Activated CD4-positive, alpha-beta T cell treated with anti-CD3 and anti-CD28 coated beads for 36 hours (primary cell): Measurements from ENCODE around the gene OR52K1. TPM values are rescaled to one million over a fixed set of nuclear protein-coding genes. Genes with fewer than 3 reads are reported as not detected.

ENCODE experiments used
- ATAC-seq: fragments of 200-7000 bp; cut with Tn5 transposase; one replicate; pipeline ENCODE4 v1.10.0; 2021; ENCODE audit warnings: mild to moderate bottlenecking, moderate library complexity
- CTCF ChIA-PET: fragments of 350-600 bp; sonication (Branson Sonifier 250); formaldehyde crosslinking; loops from one replicate; lab custom pipeline; 2021; ENCODE audit warnings: antibody characterized with exemption; lab: Charles Lee
- POLR2A ChIA-PET: fragments of 350-600 bp; sonication (Branson Sonifier 250); formaldehyde crosslinking; loops from one replicate; lab custom pipeline; 2021; ENCODE audit warnings: antibody characterized with exemption, inconsistent platforms; lab: Charles Lee
- DNase-seq: peaks from one replicate; pipeline ENCODE4 v3.0.0-alpha.2; 2020
- H3K27ac Mint-ChIP-seq: one replicate; pipeline ENCODE4 v1.8.0; 2021; ENCODE audit warnings: mixed read lengths
- H3K27me3 Mint-ChIP-seq: one replicate; pipeline ENCODE4 v1.8.0; 2021; ENCODE audit warnings: mixed read lengths
- H3K36me3 Mint-ChIP-seq: one replicate; pipeline ENCODE4 v1.8.0; 2021; ENCODE audit warnings: low read depth, mixed read lengths
- H3K4me1 Mint-ChIP-seq: one replicate; pipeline ENCODE4 v1.8.0; 2021; ENCODE audit warnings: mixed read lengths
- H3K4me3 Mint-ChIP-seq: one replicate; pipeline ENCODE4 v1.8.0; 2021; ENCODE audit warnings: mild to moderate bottlenecking, moderate library complexity, mixed read lengths
- H3K9me3 Mint-ChIP-seq: one replicate; pipeline ENCODE4 v1.8.0; 2021; ENCODE audit warnings: low read depth, mixed read lengths
- intact Hi-C, 2 experiments: fragments of 100-400 bp; cut with DNase I in 1 of 2; cut with micrococcal nuclease in 1 of 2; formaldehyde crosslinking; loops; one replicate each; pipeline versions ENCODE4 v1.14.2 to v1.15.1; 2022 to 2024; cut with DNase I, micrococcal nuclease
- total RNA-seq, 2 experiments: library from RNA; stranded (reverse); gene quantifications; one replicate each; pipeline ENCODE4 v1.2.3, GENCODE V29; 2021

The OR52K1 gene
- total RNA-seq, 2 experiments from 2014 or later = 0.07 TPM; not detected in 1

DNA sequence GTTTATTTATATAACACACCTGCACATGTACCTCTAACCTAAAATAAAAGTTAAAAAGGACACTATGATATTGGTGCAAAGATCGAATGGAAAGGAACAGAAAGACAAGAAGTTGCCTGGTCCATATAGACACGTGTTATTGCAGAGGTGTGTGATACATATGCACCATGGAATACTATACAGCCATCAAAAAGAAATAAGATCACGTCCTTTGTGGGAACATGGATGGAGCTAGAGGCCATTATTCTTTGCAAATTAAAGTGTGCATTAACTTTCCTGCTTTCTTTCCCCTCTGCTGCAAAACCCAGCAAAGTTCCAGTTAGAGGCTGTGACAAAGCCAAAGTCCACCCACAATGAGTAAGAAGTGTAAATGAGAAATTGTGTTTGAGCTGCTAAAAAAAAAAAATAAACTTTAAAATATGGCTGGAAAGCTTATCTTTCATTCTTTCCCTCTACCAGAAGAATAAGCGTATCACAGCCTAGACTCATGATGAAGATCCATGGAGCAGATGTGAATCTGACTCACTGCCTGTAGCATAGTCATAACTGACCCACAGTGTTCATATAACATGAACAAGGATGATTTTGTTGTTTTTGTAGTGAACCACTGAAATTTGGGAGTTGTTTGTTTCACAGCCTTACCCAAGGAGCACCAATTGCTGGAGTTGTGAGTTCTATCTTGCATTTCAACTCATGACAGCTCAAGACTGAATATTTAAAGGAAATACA lies 9.6 kb downstream of the OR52K1 start:
- H3K4me1 Mint-ChIP-seq = peaks cover 10% of the 10 kb centered on the region
- no peak overlapping the region for H3K4me3 Mint-ChIP-seq
- H3K36me3 Mint-ChIP-seq = no peaks in the 10 kb centered on the region
- DNase-seq (no peak), ATAC-seq (peak; percentile 42)
- H3K27ac Mint-ChIP-seq = no peak overlapping the region
- intact Hi-C loops = loop anchor here (2.0 to 5.0 kb wide), 3 partner anchors 47 to 100 kb away; partner anchors contain the start of gene TRIM21 (in 2 of the 2)
- ChIA-PET POLR2A (interaction anchor here (0.8 kb wide), 1 partner anchor 13 kb away, joined by 4 read pairs; no protein-coding TSS in a partner anchor), CTCF (interaction anchor here (0.5 to 2.8 kb wide), 5 partner anchors 40 to 542 kb away, joined by 3 to 13 read pairs (median 3); no protein-coding TSS in a partner anchor)
- no peaks in the 10 kb centered on the region for H3K9me3 Mint-ChIP-seq
- peaks cover 14% of the 10 kb centered on the region for H3K27me3 Mint-ChIP-seq

DNA sequence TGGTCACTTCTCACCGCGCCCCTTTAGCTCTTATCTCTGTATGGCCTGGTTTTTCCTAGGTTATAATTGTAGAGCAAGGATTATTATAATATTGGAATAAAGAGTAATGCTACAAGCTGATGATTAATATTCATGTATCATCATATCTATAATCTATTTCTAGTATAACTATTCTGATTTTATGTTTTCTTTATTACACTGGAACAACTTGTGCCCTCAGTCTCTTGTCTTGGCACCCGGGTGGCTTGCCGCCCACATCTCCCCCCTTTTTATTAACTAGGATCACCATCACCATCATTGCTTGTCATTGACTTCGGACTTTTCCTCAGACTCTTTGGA lies 11.0 kb downstream of the OR52K1 start:
- CTCF ChIA-PET = interaction anchor here (0.7 to 2.8 kb wide), 7 partner anchors 46 to 308 kb away, joined by 3 to 13 read pairs (median 3); no protein-coding TSS in a partner anchor
- no peak for ATAC-seq
- H3K27me3 Mint-ChIP-seq = peaks cover 14% of the 10 kb centered on the region
- no peak overlapping the region for H3K27ac Mint-ChIP-seq
- H3K36me3 Mint-ChIP-seq = no peaks in the 10 kb centered on the region
- H3K9me3 Mint-ChIP-seq = no peaks in the 10 kb centered on the region
- POLR2A ChIA-PET = no interaction called here
- DNase-seq = no peak
- intact Hi-C loops = loop anchor here (1.0 to 5.0 kb wide), 4 partner anchors 45 to 306 kb away; partner anchors contain the start of gene TRIM21 (in 2 of the 2)
- H3K4me1 Mint-ChIP-seq = peaks cover 10% of the 10 kb centered on the region
- H3K4me3 Mint-ChIP-seq = no peak overlapping the region

DNA sequence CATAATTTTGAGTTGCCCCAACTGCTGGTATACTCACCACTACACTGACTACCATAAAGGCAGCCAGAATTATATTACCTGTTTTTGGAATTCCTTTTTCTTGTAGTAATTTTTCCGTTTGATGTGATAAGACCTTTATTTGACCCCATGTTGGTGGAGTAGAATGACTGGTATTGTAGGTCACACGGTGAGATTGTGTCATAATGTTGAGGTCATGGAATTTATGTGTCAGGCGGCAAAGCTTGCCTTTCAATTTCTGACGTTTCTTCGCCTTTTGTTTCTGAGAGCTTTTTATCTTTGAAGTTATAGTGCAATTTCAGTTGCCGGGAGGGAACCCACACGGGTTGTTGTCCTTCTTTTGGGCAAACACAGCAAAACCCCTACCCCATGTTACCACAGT lies 13.0 kb downstream of the OR52K1 start:
- Mint-ChIP-seq H3K4me1 (peaks cover 10% of the 10 kb centered on the region), H3K36me3 (no peaks in the 10 kb centered on the region), H3K9me3 (no peaks in the 10 kb centered on the region), H3K4me3 (no peak overlapping the region), H3K27me3 (peaks cover 11% of the 10 kb centered on the region), H3K27ac (no peak overlapping the region)
- POLR2A ChIA-PET = no interaction called here
- CTCF ChIA-PET = interaction anchor here (0.8 to 1.1 kb wide), 2 partner anchors 29 to 308 kb away, joined by 3 read pairs; no protein-coding TSS in a partner anchor
- intact Hi-C loops = no loop called here
- DNase-seq (peak; percentile 24), ATAC-seq (no peak)

DNA sequence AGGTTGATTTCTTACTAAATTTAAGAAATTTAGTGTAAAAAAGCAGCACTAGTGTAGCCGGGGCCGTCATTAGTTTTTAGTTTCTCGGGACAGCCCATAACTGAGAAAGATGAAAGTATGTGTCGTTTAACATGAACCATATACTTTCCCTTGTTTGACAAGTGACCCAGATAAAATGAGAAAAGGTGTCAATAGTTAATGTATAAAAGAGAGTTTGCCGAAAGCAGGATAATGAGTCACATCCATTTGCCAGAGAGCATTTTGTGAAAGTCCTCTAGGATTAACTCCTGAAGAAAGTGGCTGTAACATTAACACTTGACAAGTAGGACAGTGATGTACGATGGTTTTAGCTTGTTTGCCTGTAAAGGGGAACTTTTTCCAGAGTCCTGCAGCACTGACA lies 13.5 kb downstream of the OR52K1 start:
- H3K4me1 Mint-ChIP-seq = peaks cover 10% of the 10 kb centered on the region
- no peak overlapping the region for H3K4me3 Mint-ChIP-seq
- POLR2A ChIA-PET = no interaction called here
- no peaks in the 10 kb centered on the region for H3K9me3 Mint-ChIP-seq
- no peaks in the 10 kb centered on the region for H3K36me3 Mint-ChIP-seq
- CTCF ChIA-PET = interaction anchor here (0.8 kb wide), 1 partner anchor 28 kb away, joined by 3 read pairs; no protein-coding TSS in a partner anchor
- ATAC-seq (no peak), DNase-seq (no peak)
- H3K27ac Mint-ChIP-seq = no peak overlapping the region
- intact Hi-C loops = no loop called here
- peaks cover 11% of the 10 kb centered on the region for H3K27me3 Mint-ChIP-seq

DNA sequence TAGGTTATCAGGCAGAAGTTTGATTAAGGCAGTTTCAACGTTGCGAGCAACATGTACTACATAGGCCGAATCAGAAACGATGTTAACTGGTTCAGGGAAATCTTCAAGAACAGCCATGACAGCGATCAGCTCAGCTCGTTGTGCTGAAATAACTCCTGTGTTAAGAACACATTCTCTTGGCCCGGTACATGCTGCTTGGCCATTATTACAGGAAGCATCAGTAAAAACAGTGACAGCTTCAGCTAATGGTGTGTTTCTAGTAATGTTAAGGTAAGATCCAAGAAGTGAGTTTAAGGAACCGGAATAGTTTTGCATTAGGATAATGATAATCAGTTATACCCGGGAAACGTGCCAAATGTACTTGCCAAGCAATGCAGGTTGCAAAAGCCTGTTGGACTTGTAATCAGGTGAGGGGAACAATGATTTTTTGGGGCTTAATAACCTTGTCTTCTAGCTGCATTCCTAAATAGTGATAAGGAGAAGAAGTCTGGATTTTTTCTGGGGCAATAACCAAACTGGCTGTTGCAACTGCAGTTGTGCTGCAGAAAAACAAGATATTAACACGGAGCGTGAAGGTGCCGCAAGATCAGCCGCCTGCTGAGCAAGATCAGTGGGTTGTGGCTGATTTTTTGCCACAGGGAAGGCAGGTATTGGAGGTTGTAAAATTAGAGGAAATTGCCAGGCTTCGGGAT lies 14.3 kb downstream of the OR52K1 start:
- CTCF ChIA-PET = no interaction called here
- H3K4me3 Mint-ChIP-seq = no peak overlapping the region
- H3K27me3 Mint-ChIP-seq = peaks cover 11% of the 10 kb centered on the region
- no peak for DNase-seq
- POLR2A ChIA-PET = no interaction called here
- H3K27ac Mint-ChIP-seq = no peak overlapping the region
- intact Hi-C loops = no loop called here
- H3K4me1 Mint-ChIP-seq = peaks cover 10% of the 10 kb centered on the region
- no peaks in the 10 kb centered on the region for H3K9me3 Mint-ChIP-seq
- no peaks in the 10 kb centered on the region for H3K36me3 Mint-ChIP-seq
- ATAC-seq = no peak

DNA sequence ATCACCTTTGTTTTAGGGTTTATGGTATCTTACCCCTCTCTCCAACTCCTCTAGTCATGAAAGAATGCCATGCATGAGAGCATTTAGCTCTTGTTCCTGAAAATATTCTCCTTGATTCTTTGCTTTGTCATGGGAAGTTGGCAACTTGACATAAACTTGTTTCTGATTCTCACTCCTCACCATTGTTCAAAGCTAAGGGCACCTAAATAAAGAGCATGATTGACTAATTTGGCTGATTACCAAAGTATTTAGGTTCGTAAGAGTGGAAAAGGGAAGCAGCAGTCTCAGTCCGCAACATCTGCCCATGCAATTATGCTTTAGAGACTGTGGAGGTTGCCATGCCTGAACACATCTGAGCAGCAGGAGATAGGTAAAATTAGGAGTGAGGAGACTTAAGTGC lies 26.4 kb downstream of the OR52K1 start:
- Mint-ChIP-seq H3K27ac (no peak overlapping the region), H3K4me1 (no peaks in the 10 kb centered on the region), H3K27me3 (peaks cover 12% of the 10 kb centered on the region), H3K4me3 (no peak overlapping the region), H3K9me3 (no peaks in the 10 kb centered on the region), H3K36me3 (no peaks in the 10 kb centered on the region)
- CTCF ChIA-PET = interaction anchor here (1.2 kb wide), 2 partner anchors 29 to 30 kb away, joined by 3 to 4 read pairs; no protein-coding TSS in a partner anchor
- no peak for ATAC-seq
- intact Hi-C loops = no loop called here
- POLR2A ChIA-PET = no interaction called here
- DNase-seq = no peak

DNA sequence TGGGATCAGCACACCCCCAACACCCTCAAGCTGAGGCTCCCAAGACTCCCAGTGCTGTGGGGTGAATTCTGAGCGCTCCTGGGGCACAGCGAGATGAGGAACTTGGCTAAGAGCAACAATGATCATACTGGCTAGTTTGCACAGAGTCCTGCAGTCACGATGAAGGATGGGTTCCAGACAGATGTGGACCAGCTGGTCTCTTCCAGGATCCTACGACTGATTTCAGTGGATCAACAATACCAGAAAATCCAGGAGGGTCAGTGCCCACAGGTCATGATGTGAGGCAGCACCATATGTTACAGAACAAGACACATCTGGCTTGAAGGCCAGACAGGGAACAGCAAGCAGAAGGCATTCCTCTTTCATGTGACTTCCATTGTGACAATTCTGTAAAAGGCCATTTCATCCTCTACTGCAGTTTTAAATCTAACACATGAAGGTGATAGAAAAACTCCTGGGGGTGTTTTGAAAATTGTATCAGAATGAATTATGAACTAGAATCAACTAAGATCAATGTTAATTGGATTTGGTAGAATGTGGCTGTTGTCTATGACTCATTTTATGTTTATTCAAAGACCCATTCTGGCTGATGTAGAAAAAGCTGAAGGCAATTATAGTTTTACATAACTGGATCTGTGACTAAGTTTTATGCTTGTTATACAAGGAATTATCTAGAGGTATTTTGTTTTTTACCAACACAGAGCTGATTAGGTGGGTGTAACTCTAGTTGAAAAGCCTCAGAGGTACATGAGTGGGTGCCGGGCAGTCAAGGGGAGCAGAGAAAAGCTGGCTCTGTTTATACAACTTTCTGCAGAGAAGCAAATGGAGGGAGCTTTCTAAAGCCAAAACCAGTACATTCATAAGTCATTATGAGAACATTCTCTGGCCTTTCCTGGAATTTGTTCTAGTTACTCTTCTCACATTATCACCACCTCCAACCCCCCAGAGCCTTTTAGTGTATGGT lies 29.1 kb downstream of the OR52K1 start:
- Mint-ChIP-seq H3K27ac (no peak overlapping the region), H3K27me3 (peaks cover 10% of the 10 kb centered on the region), H3K4me1 (no peaks in the 10 kb centered on the region), H3K36me3 (no peaks in the 10 kb centered on the region), H3K9me3 (no peaks in the 10 kb centered on the region), H3K4me3 (no peak overlapping the region)
- CTCF ChIA-PET = interaction anchor here (0.6 kb wide), 1 partner anchor 322 kb away, joined by 4 read pairs; no protein-coding TSS in a partner anchor
- DNase-seq (no peak), ATAC-seq (no peak)
- POLR2A ChIA-PET = no interaction called here
- intact Hi-C loops = no loop called here

DNA sequence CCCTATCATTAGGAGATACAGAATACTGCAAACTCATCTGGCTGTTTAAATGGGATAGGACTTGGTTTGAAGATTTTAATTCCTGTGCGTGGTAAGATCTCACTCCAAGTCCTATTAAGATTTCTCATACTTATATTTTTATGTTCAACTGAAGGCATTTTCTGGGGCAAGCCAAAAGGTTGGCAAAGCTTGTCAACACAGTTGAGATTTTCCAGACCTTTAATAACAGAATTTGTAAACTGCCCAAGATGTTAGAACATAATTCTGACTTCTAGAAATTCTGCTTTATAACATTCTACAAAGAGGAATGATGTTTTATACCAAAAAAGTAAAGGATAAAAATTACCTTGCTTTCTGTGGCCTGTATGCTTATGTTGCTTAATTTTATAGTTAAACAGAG lies 31.8 kb downstream of the OR52K1 start:
- H3K4me3 Mint-ChIP-seq = no peak overlapping the region
- POLR2A ChIA-PET = no interaction called here
- no peak for DNase-seq
- intact Hi-C loops = no loop called here
- H3K9me3 Mint-ChIP-seq = no peaks in the 10 kb centered on the region
- no peaks in the 10 kb centered on the region for H3K36me3 Mint-ChIP-seq
- H3K4me1 Mint-ChIP-seq = no peaks in the 10 kb centered on the region
- H3K27ac Mint-ChIP-seq = no peak overlapping the region
- CTCF ChIA-PET = no interaction called here
- ATAC-seq = no peak
- no peaks in the 10 kb centered on the region for H3K27me3 Mint-ChIP-seq

DNA sequence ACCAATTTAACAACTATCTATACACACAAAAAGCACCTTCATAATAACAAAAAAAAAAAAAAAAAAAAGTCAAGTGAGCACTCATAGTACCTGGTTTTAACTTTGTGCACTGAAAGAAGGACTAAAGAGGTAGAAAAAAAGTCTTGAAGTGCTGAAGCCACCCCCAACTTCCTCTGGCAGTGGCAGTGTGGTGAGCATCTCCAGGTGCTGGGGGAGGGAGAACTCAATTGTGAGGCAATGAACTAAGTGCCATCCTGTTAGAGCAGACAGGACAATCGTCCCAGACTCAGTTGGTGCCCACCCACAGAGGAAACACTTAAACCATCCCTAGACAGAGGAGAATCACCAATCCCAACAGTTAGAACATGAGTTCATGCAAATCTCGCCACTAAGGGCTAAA lies 39.9 kb downstream of the OR52K1 start:
- no peak for ATAC-seq
- ChIA-PET POLR2A (no interaction called here), CTCF (interaction anchor here (1.1 kb wide), 1 partner anchor 335 kb away, joined by 4 read pairs; no protein-coding TSS in a partner anchor)
- Mint-ChIP-seq H3K9me3 (no peaks in the 10 kb centered on the region), H3K4me3 (no peak overlapping the region), H3K27me3 (peaks cover 2% of the 10 kb centered on the region), H3K27ac (no peak overlapping the region), H3K4me1 (peaks cover 4% of the 10 kb centered on the region), H3K36me3 (no peaks in the 10 kb centered on the region)
- DNase-seq = no peak
- intact Hi-C loops = no loop called here

DNA sequence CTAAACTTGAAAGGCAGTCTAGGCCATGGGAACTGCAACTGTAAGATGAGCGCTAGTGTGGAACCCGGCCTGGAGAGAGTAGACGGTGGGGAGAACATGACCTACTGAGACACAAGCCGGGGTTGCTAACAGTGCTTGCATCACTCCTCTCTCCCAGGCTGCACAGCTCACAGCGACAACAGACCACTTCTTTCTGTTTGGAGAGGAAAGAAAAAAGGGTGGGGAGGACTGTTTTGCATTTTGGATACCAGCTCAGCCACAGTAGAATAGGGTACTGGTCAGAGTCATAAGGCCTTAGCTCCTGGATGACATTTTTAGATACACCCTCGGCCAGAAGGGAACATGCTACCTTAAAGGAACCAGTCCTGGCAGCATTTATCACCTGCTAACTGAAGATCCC lies 40.3 kb downstream of the OR52K1 start:
- no peak overlapping the region for H3K27ac Mint-ChIP-seq
- peaks cover 4% of the 10 kb centered on the region for H3K4me1 Mint-ChIP-seq
- ATAC-seq (no peak), DNase-seq (no peak)
- no peak overlapping the region for H3K4me3 Mint-ChIP-seq
- CTCF ChIA-PET = interaction anchor here (1.1 kb wide), 1 partner anchor 335 kb away, joined by 4 read pairs; no protein-coding TSS in a partner anchor
- peaks cover 2% of the 10 kb centered on the region for H3K27me3 Mint-ChIP-seq
- intact Hi-C loops = no loop called here
- no peaks in the 10 kb centered on the region for H3K9me3 Mint-ChIP-seq
- H3K36me3 Mint-ChIP-seq = no peaks in the 10 kb centered on the region
- POLR2A ChIA-PET = no interaction called here

DNA sequence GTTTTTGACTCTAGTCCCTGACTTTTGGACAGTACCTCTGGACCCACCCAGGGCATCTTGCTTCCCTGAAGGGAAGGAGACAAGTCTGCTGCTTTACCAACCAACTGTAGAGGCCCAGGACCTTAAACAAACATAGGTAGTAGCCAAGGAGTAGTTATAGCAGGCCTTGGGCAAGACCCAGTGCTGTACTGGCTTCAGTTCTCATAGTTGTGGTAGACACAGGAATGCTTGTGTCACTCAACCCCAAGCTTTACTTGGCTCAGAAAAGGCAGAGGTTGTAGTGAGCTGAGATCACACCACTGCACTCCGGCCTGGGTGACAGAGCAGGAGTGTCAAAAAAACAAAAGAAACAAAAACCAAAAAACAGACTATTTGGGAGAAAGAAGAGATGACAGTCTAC lies 41.2 kb downstream of the OR52K1 start:
- H3K9me3 Mint-ChIP-seq = no peaks in the 10 kb centered on the region
- no peak for DNase-seq
- peaks cover 5% of the 10 kb centered on the region for H3K27me3 Mint-ChIP-seq
- no peak for ATAC-seq
- no peak overlapping the region for H3K4me3 Mint-ChIP-seq
- intact Hi-C loops = no loop called here
- POLR2A ChIA-PET = no interaction called here
- CTCF ChIA-PET = interaction anchor here (1.1 to 1.8 kb wide), 2 partner anchors 16 to 336 kb away, joined by 4 to 6 read pairs; no protein-coding TSS in a partner anchor
- peaks cover 4% of the 10 kb centered on the region for H3K4me1 Mint-ChIP-seq
- no peaks in the 10 kb centered on the region for H3K36me3 Mint-ChIP-seq
- no peak overlapping the region for H3K27ac Mint-ChIP-seq
